Stimulated activated naive B cell treated with anti-CD40 and anti-IgM and Interleukin-4, amounts not matched to agents 10 μg/mL and 1 μg/mL and 100 μg/mL, for 72 hours (primary cell): Measurements from ENCODE around the gene ICOS.
"Not testable (repeated sequence)": the region's sequence is repeated elsewhere in the genome, so short reads cannot be mapped to it uniquely, and the experiment has no call there.

ENCODE experiments used
- ATAC-seq, 2 donors: fragments of 150-1000 bp; cut with Tn5 transposase; replicated peaks; 2 replicates each; pipeline ENCODE4 v1.10.0; 2021; ENCODE audit warnings: moderate library complexity in 1 of 2
- DNase-seq: peaks from one replicate; pipeline ENCODE4 v3.0.0; 2021
- H3K27ac Mint-ChIP-seq: one replicate; pipeline ENCODE4 v1.8.0; 2022; ENCODE audit warnings: mild to moderate bottlenecking, mixed read lengths
- H3K27me3 Mint-ChIP-seq, 2 donors: one replicate each; pipeline ENCODE4 v1.8.0; 2022; ENCODE audit warnings: mixed read lengths in 2 of 2
- H3K36me3 Mint-ChIP-seq, 2 donors: one replicate each; pipeline ENCODE4 v1.8.0; 2022; ENCODE audit warnings: mixed read lengths in 2 of 2, mild to moderate bottlenecking in 1 of 2
- H3K4me1 Mint-ChIP-seq, 2 donors: one replicate each; pipeline ENCODE4 v1.8.0; 2022; ENCODE audit warnings: mixed read lengths in 2 of 2, mild to moderate bottlenecking in 1 of 2
- H3K4me3 Mint-ChIP-seq, 2 donors: one replicate each; pipeline ENCODE4 v1.8.0; 2022; ENCODE audit warnings: mild to moderate bottlenecking in 2 of 2, mixed read lengths in 2 of 2, moderate library complexity in 1 of 2
- H3K9me3 Mint-ChIP-seq, 2 donors: one replicate each; pipeline ENCODE4 v1.8.0; 2022; ENCODE audit warnings: mixed read lengths in 2 of 2, mild to moderate bottlenecking in 1 of 2

The ICOS gene

DNA sequence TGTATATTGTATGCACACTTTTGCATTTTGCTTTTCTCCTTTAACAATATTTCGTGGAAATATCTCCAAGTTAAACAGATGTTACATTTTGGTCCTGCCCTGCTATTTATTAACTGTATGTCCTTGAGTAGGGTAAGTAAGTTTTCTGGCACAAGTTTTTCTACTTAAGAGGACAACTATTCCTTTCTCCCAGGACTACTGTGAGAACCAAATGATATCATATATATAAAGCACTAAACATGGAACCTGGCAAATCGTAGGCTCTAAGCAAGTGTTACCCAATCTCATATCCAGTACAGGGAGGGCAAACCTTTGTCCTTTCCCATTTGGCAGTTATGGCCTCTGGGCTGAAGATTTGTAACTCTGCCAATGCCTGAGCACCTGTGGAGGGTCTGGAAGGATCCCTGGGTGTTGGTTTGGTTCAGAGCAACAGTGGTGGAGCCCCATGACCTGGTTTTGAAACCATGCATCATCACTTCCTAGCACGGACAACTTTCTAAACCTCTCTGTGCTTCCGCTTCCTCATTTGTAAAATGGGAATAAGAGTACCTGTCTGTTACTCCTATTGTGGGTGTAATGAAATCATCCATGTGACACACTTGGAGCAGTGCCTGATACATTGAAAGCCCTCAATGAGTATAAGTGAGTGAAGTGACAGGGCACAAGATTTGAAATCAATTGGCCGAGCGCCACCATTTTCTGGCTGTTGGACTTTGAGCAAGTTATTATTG is 28.3 kb upstream of the ICOS start:
- DNase-seq (no peak), ATAC-seq (peak; percentile 49 to 55)
- H3K27me3 Mint-ChIP-seq, result peaks cover 0 to 4% of the 10 kb centered on the region in 2 donors
- H3K36me3 Mint-ChIP-seq, result no peaks in the 10 kb centered on the region
- no peak overlapping the region for H3K4me3 Mint-ChIP-seq
- H3K27ac Mint-ChIP-seq, result no peak overlapping the region
- H3K4me1 Mint-ChIP-seq, result peaks cover 8 to 10% of the 10 kb centered on the region in 2 donors
- no peaks in the 10 kb centered on the region for H3K9me3 Mint-ChIP-seq

DNA sequence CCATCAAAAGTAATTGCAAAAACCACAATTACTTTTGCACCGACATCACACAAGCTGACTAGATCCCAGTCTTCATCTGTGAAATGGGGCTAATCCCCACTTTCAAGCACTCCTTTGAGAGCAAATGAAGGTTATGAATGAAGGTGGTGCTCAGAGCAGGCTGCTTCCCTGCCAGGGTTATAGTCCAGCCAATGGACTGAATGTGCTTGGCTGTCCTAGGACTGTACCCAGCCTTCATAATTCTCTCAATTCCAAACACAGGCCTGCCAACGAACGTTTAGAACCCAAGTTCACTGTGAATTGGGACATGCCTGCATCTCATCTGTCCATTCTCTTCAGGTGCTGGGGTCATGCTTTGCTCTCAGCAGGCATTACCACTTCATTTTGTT is 27.8 kb upstream of the ICOS start:
- H3K36me3 Mint-ChIP-seq, result no peaks in the 10 kb centered on the region
- no peaks in the 10 kb centered on the region for H3K9me3 Mint-ChIP-seq

DNA sequence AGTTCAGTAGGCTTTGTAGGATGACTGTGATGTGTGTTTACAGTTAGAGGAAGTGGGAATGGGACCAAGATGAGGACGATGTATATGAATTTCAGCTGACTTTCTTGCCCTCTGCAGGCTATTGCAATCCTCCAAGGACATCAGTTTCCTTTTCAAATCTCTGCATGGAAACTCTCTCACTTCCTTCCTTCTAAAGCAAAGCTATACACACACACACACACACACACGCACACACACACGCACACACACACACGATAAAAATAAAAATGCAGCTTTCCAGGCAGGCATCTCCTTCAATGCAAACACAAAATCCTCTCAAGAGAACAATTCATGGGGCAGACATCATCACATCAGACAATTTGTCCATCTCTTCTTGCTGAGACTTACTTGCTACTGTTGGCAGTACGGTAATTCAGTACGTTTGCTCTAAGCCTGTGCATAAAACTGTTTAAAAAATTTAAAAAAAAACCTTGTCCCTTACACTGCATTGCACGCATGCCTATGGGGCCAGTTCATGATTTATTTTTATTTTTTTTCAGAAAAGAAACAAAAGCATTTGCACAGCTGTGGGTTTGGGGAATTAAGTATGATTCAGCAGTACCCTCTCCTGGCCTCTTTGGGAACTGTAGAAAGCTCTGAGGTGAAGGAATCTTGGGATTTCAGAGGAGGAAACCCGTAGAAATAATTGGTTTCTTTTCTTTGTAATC is 27.1 kb upstream of the ICOS start:
- Mint-ChIP-seq H3K9me3 (no peaks in the 10 kb centered on the region), H3K27ac (no peak overlapping the region), H3K4me1 (peaks cover 8 to 10% of the 10 kb centered on the region in 2 donors), H3K4me3 (no peak overlapping the region), H3K36me3 (no peaks in the 10 kb centered on the region), H3K27me3 (peaks cover 0 to 11% of the 10 kb centered on the region in 2 donors)
- ATAC-seq (peak; percentile 72 to 84), DNase-seq (no peak)

More for the DNA sequence above, 27.8 kb upstream of the ICOS start:
- Mint-ChIP-seq H3K4me1 (peaks cover 8 to 10% of the 10 kb centered on the region in 2 donors), H3K27me3 (peaks cover 0 to 6% of the 10 kb centered on the region in 2 donors), H3K4me3 (no peak overlapping the region), H3K27ac (no peak overlapping the region)
- DNase-seq (no peak), ATAC-seq (peak; percentile 13 to 18)

DNA sequence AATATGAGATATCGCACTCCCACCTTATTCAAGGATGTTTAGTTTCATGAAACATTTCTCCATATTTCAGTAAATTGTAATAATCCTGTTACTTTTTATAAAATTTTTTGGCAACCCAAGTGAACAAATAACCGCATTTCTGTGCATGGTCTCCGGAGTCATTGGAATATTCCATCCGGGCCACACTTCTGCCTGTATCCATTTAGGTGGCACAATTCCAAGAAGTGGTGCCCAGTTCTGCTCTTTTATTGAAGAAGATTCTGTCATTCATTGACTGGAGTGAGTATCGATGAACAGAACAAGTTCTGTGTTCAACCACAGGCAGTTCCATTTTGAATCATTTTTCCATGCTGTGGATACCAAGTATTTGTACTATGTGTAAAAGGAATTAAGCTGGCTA is 26.6 kb upstream of the ICOS start:
- DNase-seq (no peak), ATAC-seq (peak in 1 of 2 donors; percentile 28)
- peaks cover 8 to 15% of the 10 kb centered on the region in 2 donors for H3K4me1 Mint-ChIP-seq
- H3K4me3 Mint-ChIP-seq, result no peak overlapping the region
- H3K9me3 Mint-ChIP-seq, result no peaks in the 10 kb centered on the region
- H3K36me3 Mint-ChIP-seq, result no peaks in the 10 kb centered on the region
- peaks cover 0 to 11% of the 10 kb centered on the region in 2 donors for H3K27me3 Mint-ChIP-seq
- no peak overlapping the region for H3K27ac Mint-ChIP-seq

DNA sequence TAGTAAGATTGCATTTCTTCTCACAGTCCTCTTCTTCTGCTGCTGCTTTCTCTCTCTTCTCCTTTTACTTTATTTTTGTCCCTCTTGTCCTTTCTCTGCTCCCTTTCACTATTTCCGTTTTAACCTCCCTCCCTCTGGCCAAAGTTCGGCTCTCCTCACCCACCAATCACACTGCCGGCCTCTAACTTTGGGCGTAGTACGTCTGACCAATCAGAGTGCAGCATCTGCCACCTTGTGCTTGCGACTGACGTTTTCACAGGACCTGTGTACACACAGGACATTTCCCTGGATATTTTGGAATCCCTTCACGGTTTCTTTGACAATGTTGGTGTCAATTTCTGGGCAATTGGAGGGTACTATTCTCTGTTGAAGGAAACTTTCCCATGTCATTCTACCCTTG is 22.6 kb upstream of the ICOS start:
- H3K36me3 Mint-ChIP-seq, result no peaks in the 10 kb centered on the region

DNA sequence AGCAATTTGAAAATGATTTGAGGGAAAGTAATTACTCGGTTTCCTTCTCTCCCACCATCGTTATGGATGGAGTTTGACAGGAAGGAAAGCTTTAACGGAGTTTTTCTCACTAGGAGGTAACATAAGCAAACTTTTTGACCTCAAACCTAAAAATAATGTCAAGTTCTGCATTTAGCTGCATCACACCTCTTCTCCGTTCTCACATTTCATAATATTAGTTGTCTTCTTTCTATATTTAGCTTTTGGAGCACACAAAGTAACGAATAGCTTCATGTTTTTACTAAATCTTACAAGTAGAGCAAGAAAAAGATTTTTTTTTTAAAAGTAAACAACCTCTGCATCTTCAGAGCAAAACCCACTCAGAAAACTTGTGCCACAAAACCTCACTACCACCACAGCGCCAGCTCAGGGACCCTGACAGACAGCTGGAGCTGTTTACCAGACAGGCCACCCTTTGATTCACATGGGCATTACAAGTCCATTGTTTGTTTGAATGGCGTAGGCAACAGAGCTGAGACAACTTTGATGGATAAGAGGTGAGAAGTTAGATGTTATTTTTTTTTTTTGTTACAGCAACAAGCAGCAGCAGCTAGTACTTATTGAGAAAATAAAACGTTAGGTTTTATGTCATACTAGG is 21.9 kb upstream of the ICOS start:
- H3K36me3 Mint-ChIP-seq, result no peaks in the 10 kb centered on the region
- H3K27me3 Mint-ChIP-seq, result peaks cover 25 to 26% of the 10 kb centered on the region in 2 donors
- no peak overlapping the region for H3K4me3 Mint-ChIP-seq
- DNase-seq (no peak), ATAC-seq (peak in 1 of 2 donors; percentile 31)
- H3K27ac Mint-ChIP-seq, result no peak overlapping the region
- peaks cover 3 to 7% of the 10 kb centered on the region in 2 donors for H3K4me1 Mint-ChIP-seq
- H3K9me3 Mint-ChIP-seq, result peaks cover 0 to 2% of the 10 kb centered on the region in 2 donors

More for the DNA sequence above, 22.6 kb upstream of the ICOS start:
- Mint-ChIP-seq H3K4me1 (peaks cover 6 to 14% of the 10 kb centered on the region in 2 donors), H3K4me3 (no peak overlapping the region), H3K27ac (no peak overlapping the region), H3K9me3 (peaks cover 0 to 2% of the 10 kb centered on the region in 2 donors), H3K27me3 (peaks cover 17 to 26% of the 10 kb centered on the region in 2 donors)
- no peak for DNase-seq
- no peak for ATAC-seq

DNA sequence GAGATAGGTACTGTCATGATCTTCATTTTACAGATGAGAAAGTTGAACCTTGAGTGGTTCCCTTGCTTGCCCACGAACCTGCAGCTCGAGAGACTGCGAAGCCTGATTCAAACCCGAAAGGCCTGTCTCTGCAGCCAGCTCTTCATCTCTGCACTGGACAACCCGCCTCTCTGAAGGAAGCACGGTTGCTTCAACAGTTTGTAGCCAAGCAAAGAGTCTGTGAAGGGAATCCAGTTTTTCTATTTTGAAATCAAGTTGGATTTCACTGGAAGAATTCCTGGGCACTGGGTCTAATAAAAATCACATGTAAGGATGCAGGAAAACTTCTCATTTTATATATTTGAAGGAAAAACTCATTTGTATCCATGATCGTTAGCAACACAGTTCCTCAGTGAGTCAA is 21.3 kb upstream of the ICOS start:
- H3K4me1 Mint-ChIP-seq, result peaks cover 0 to 7% of the 10 kb centered on the region in 2 donors
- no peak overlapping the region for H3K4me3 Mint-ChIP-seq
- peaks cover 0 to 2% of the 10 kb centered on the region in 2 donors for H3K9me3 Mint-ChIP-seq
- H3K36me3 Mint-ChIP-seq, result no peaks in the 10 kb centered on the region
- ATAC-seq (no peak), DNase-seq (no peak)
- no peak overlapping the region for H3K27ac Mint-ChIP-seq
- H3K27me3 Mint-ChIP-seq, result peaks cover 25 to 26% of the 10 kb centered on the region in 2 donors

DNA sequence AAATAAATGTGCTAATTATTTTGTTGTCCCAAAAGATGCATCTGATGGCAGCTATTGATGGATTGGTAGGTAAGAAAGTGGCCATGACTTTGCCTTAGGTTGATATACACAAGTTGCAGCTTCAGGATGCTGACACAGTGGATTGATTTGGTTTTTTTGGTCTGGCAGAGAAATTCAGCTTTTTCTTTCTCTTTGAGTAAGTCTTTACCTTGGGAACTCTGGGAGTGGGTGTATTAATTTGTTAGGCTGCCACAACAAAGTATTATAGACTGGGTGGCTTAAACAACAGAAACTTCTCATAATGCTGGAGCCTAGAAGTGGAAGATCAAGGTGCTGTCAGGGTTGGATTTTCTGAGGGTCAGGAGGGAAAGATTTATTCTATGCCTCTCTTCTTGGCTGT is 19.8 kb upstream of the ICOS start:
- H3K9me3 Mint-ChIP-seq, result peaks cover 0 to 2% of the 10 kb centered on the region in 2 donors
- no peak for ATAC-seq
- no peak for DNase-seq
- H3K36me3 Mint-ChIP-seq, result no peaks in the 10 kb centered on the region
- peaks cover 25 to 26% of the 10 kb centered on the region in 2 donors for H3K27me3 Mint-ChIP-seq
- H3K27ac Mint-ChIP-seq, result no peak overlapping the region
- no peak overlapping the region for H3K4me3 Mint-ChIP-seq
- H3K4me1 Mint-ChIP-seq, result peaks cover 0 to 7% of the 10 kb centered on the region in 2 donors

DNA sequence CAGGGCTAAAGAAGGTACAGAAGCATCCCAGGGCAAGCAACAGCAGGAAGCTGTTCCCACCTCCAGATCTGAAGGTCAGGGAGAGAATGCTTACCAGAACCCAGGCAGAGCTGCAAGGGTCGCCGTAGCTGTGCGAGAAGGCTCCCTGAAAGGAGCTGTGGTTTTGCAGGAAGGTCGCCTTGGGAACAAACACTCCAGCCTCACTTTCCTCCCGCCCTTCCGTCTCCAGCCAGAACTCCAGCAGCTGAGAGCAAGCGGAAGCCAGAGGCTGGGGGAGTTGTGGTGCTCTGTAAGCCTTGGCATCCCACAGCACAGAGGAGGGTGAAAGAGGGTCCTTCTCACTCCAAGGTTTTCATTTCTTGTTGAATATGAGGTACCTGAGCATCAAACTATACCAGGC is 18.3 kb upstream of the ICOS start:
- peaks cover 0 to 7% of the 10 kb centered on the region in 2 donors for H3K4me1 Mint-ChIP-seq
- H3K36me3 Mint-ChIP-seq, result no peaks in the 10 kb centered on the region
- peaks cover 25% of the 10 kb centered on the region in 2 donors for H3K27me3 Mint-ChIP-seq
- no peak for DNase-seq
- no peak overlapping the region for H3K4me3 Mint-ChIP-seq
- peaks cover 0 to 2% of the 10 kb centered on the region in 2 donors for H3K9me3 Mint-ChIP-seq
- no peak for ATAC-seq
- no peak overlapping the region for H3K27ac Mint-ChIP-seq

DNA sequence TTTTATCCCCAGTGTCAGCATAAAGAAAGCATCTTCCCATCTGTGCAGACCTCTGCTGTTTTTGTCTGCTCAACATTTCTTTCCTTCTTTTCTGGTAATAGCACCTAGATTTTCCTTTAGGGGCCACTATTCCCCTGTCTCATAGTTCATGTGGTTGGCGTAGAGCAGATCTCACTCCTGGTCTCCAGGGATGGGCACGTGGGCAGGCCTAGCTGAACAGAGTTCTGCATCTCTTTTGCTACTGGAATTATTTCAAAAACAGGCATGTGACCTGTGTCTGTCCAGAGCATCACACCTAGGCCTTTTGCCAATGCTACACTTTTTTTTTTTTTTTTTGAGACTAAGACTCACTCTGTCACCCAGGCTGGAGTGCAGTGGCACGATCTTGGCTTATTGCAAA is 17.7 kb upstream of the ICOS start:
- DNase-seq, result no peak
- H3K36me3 Mint-ChIP-seq, result no peaks in the 10 kb centered on the region
- H3K27me3 Mint-ChIP-seq, result peaks cover 23 to 25% of the 10 kb centered on the region in 2 donors
- peaks cover 0 to 7% of the 10 kb centered on the region in 2 donors for H3K4me1 Mint-ChIP-seq
- H3K9me3 Mint-ChIP-seq, result peaks cover 0 to 2% of the 10 kb centered on the region in 2 donors
- ATAC-seq, result no peak
- no peak overlapping the region for H3K27ac Mint-ChIP-seq
- no peak overlapping the region for H3K4me3 Mint-ChIP-seq

DNA sequence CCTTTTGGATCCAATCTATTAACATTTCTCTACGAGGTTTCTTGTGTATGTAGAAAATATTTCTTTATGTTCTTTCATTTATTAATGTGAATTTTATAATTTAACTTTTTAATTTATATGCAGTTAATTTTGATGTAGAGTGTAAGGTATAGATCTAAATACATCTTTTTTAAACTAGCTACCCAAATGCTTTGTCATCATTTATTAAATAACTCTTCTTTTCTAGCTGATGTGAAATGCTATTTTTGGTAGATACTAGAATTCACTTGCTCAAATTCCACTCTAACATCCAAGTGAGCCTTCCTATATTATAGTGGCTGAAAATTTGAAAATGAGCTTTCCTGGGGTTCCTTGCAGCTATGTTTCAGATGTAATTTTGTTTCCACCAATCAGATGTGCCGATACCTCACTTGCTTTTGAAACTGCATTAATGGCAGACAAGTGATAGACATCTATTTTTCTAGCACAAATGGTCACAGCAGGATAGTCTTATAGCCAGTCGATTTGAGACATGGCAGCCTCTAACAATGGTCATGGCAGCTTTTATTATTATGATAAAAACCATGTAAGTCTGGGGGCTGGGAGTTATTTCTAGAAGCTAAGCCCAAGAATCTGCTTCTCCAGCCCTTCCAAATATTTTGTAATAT is 10.9 kb upstream of the ICOS start:
- no peak overlapping the region for H3K27ac Mint-ChIP-seq
- H3K4me1 Mint-ChIP-seq, result no peaks in the 10 kb centered on the region
- H3K4me3 Mint-ChIP-seq, result no peak overlapping the region
- H3K27me3 Mint-ChIP-seq, result peaks cover 3 to 6% of the 10 kb centered on the region in 2 donors
- H3K36me3 Mint-ChIP-seq, result no peaks in the 10 kb centered on the region
- DNase-seq, result no peak
- no peak for ATAC-seq
- peaks cover 0 to 2% of the 10 kb centered on the region in 2 donors for H3K9me3 Mint-ChIP-seq

DNA sequence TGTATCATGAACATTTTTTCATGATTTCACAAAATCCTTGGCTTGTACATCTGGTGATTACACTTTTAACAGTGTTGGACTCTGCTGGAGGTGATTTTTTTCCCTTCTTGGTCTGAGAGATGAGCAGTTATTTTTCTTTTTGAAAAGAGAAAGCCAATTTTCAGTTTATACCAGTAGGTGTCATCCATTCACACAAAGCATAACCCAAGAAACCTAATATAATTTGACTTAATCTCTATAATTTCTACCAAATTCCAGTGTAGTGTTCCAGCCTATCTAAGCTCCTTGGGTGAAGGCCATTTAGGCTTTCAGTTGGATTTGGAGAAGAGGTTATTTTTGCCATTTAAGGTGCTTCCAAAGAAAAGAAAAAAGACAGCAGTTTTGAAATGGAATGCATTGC is 7.7 kb upstream of the ICOS start:
- DNase-seq (no peak), ATAC-seq (no peak)
- peaks cover 6 to 9% of the 10 kb centered on the region in 2 donors for H3K27me3 Mint-ChIP-seq
- H3K36me3 Mint-ChIP-seq, result no peaks in the 10 kb centered on the region
- no peak overlapping the region for H3K4me3 Mint-ChIP-seq
- H3K27ac Mint-ChIP-seq, result no peak overlapping the region
- peaks cover 8 to 10% of the 10 kb centered on the region in 2 donors for H3K4me1 Mint-ChIP-seq
- H3K9me3 Mint-ChIP-seq, result peaks cover 6 to 7% of the 10 kb centered on the region in 2 donors

DNA sequence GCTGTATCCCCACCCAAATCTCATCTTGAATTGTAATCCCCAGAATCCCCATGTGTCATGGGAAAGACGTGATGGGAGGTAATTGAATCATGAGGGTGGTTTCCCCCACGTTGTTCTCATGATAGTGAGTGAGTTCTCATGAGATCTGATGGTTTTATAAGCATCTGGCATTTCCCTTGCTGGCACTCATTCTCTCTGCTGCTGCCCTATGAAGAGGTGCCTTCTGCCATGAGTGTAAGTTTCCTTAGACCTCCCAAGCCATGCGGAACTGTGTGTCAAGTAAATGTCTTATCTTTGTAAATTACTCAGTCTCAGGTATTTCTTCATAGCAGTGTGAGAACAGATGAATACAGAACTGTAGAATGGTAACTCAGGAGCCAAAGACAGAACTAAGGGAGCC is 5.3 kb upstream of the ICOS start:
- H3K27ac Mint-ChIP-seq, H3K36me3 Mint-ChIP-seq, DNase-seq, H3K27me3 Mint-ChIP-seq, H3K9me3 Mint-ChIP-seq, ATAC-seq, H3K4me3 Mint-ChIP-seq: not testable (repeated sequence)
- H3K4me1 Mint-ChIP-seq, result peaks cover 17 to 22% of the 10 kb centered on the region in 2 donors

DNA sequence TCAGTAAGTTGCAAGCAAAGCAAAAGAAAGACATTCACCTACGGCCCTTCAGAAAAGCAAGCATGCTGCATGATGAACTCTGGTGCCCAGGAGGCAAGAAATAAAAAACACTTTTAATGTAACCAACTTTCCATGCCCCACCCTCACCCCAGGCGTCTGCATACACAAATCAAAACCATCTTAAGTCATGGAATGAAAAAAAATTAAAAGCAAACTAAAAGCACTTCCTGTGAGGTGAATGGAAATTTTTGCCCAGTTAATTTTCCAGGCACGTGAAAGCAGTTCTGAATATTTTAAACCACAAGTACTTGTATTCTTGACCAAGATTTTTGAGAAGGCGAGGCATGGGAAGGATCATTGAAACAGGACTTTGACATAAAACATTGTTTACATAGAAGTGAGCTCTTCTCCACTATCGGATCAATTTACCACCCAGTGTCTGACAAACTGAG is 2.5 kb upstream of the ICOS start:
- peaks cover 6 to 7% of the 10 kb centered on the region in 2 donors for H3K9me3 Mint-ChIP-seq
- no peak overlapping the region for H3K27ac Mint-ChIP-seq
- DNase-seq (no peak), ATAC-seq (peak in 1 of 2 donors; percentile 23)
- peaks cover 17 to 22% of the 10 kb centered on the region in 2 donors for H3K4me1 Mint-ChIP-seq
- peaks cover 0 to 14% of the 10 kb centered on the region in 2 donors for H3K27me3 Mint-ChIP-seq
- H3K36me3 Mint-ChIP-seq, result no peaks in the 10 kb centered on the region
- H3K4me3 Mint-ChIP-seq, result no peak overlapping the region
